ENCODE measurements around the gene RNF214.

RNF214 gene

GRCh38 chr11:117230999-117231841 is 1.3 kb upstream of the RNF214 start:
- TF ChIP-seq EZH2phosphoT487 (IDR thresholded peaks at IDR 0.05; ENCODE audit: borderline replicate concordance) (no peak), CTCF (conservative IDR thresholded peaks at IDR 0.05; ENCODE audit: low read length) (no peak)
- no peaks in the 10 kb centered on the region for H4K20me1 ChIP-seq (ENCODE audit: insufficient read depth, low read length, poor library complexity, severe bottlenecking)
- H3K4me1 ChIP-seq (ENCODE audit: insufficient read depth, low read length, poor library complexity, severe bottlenecking): peaks cover 29% of the 10 kb centered on the region
- no peaks in the 10 kb centered on the region for H3F3A ChIP-seq (ENCODE audit: low read depth)
- H3K4me2 ChIP-seq (ENCODE audit: low read depth, low read length, poor library complexity, severe bottlenecking): peak overlapping the region; percentile 92
- no peaks in the 10 kb centered on the region for H3K9me3 ChIP-seq (ENCODE audit: insufficient read depth, low read depth, low read length)
- H3K9me2 ChIP-seq (replicated peaks; ENCODE audit: low read depth, low read length): no peaks in the 10 kb centered on the region
- H3K79me2 ChIP-seq (ENCODE audit: insufficient read depth, low read length): peaks cover 42% of the 10 kb centered on the region
- peak overlapping the region; percentile 97 for H3K4me3 ChIP-seq (ENCODE audit: low read length, poor library complexity, severe bottlenecking)
- H3K9ac ChIP-seq (ENCODE audit: low read depth, low read length, poor library complexity, severe bottlenecking): peak overlapping the region; percentile 92
- H3K36me3 ChIP-seq (ENCODE audit: insufficient read depth, low read length): peaks cover 13% of the 10 kb centered on the region; the same call in 1 of the 2 replicates
- no peaks in the 10 kb centered on the region for H3K27me3 ChIP-seq (ENCODE audit: insufficient read depth, low read length, poor library complexity, severe bottlenecking)
- H2AFZ ChIP-seq (ENCODE audit: low read length): peak overlapping the region; percentile 99; the same call in 1 of the 2 replicates

GRCh38 chr11:117231842-117232091 is 704 bp upstream of the RNF214 start, which contains the start of gene PCSK7:
TSS of gene PCSK7 (minus strand) at chr11:117232073. CDS start at chr11:117229844, 2,229 bp downstream.
- Histone ChIP-seq H3K27me3 (ENCODE audit: insufficient read depth, low read length, poor library complexity, severe bottlenecking) (no peaks in the 10 kb centered on the region), H2AFZ (ENCODE audit: low read length) (peak within 1 kb of the TSS; percentile 99), H3F3A (ENCODE audit: low read depth) (no peaks in the 10 kb centered on the region), H3K4me2 (ENCODE audit: low read depth, low read length, poor library complexity, severe bottlenecking) (peak within 1 kb of the TSS; percentile 96), H3K36me3 (ENCODE audit: insufficient read depth, low read length) (peaks cover 13% of the 10 kb centered on the region; the same call in 1 of the 2 replicates), H3K4me1 (ENCODE audit: insufficient read depth, low read length, poor library complexity, severe bottlenecking) (peaks cover 29% of the 10 kb centered on the region), H3K9me3 (ENCODE audit: insufficient read depth, low read depth, low read length) (no peaks in the 10 kb centered on the region), H3K4me3 (ENCODE audit: low read length, poor library complexity, severe bottlenecking) (peak within 1 kb of the TSS; percentile 97), H3K79me2 (ENCODE audit: insufficient read depth, low read length) (peaks cover 42% of the 10 kb centered on the region), H3K9ac (ENCODE audit: low read depth, low read length, poor library complexity, severe bottlenecking) (peak within 1 kb of the TSS; percentile 92), H3K9me2 (replicated peaks; ENCODE audit: low read depth, low read length) (no peaks in the 10 kb centered on the region), H4K20me1 (ENCODE audit: insufficient read depth, low read length, poor library complexity, severe bottlenecking) (no peaks in the 10 kb centered on the region)
- TF ChIP-seq CTCF (conservative IDR thresholded peaks at IDR 0.05; ENCODE audit: low read length) (no peak), EZH2phosphoT487 (IDR thresholded peaks at IDR 0.05; ENCODE audit: borderline replicate concordance) (no peak)

GRCh38 chr11:117232911-117233409 is 489 bp downstream of the RNF214 start:
- Histone ChIP-seq H3K79me2 (ENCODE audit: insufficient read depth, low read length) (peaks cover 42% of the 10 kb centered on the region), H3K4me1 (ENCODE audit: insufficient read depth, low read length, poor library complexity, severe bottlenecking) (peaks cover 29% of the 10 kb centered on the region), H4K20me1 (ENCODE audit: insufficient read depth, low read length, poor library complexity, severe bottlenecking) (no peaks in the 10 kb centered on the region), H3K9me3 (ENCODE audit: insufficient read depth, low read depth, low read length) (no peaks in the 10 kb centered on the region), H3K4me3 (ENCODE audit: low read length, poor library complexity, severe bottlenecking) (peak overlapping the region; percentile 97), H3K9me2 (replicated peaks; ENCODE audit: low read depth, low read length) (no peaks in the 10 kb centered on the region), H3K9ac (ENCODE audit: low read depth, low read length, poor library complexity, severe bottlenecking) (peak overlapping the region; percentile 92), H3K27me3 (ENCODE audit: insufficient read depth, low read length, poor library complexity, severe bottlenecking) (no peaks in the 10 kb centered on the region), H2AFZ (ENCODE audit: low read length) (peak overlapping the region; percentile 85; the same call in 1 of the 2 replicates), H3K4me2 (ENCODE audit: low read depth, low read length, poor library complexity, severe bottlenecking) (peak overlapping the region; percentile 96), H3F3A (ENCODE audit: low read depth) (no peaks in the 10 kb centered on the region), H3K36me3 (ENCODE audit: insufficient read depth, low read length) (peaks cover 8% of the 10 kb centered on the region; the same call in 1 of the 2 replicates)
- no peak for TF ChIP-seq EZH2phosphoT487 (IDR thresholded peaks at IDR 0.05; ENCODE audit: borderline replicate concordance)
- TF ChIP-seq CTCF (conservative IDR thresholded peaks at IDR 0.05; ENCODE audit: low read length): no peak
